SKM-1 treated with dmso at 0.1 percent for 144 hours (cell line): ENCODE data around the gene BMPR1B.

ENCODE experiments used
- DNase-seq: peaks from one replicate; lab custom pipeline; 2025; ENCODE audit not compliant: unreplicated experiment; lab: John Stamatoyannopoulos, UW

The BMPR1B gene

DNA sequence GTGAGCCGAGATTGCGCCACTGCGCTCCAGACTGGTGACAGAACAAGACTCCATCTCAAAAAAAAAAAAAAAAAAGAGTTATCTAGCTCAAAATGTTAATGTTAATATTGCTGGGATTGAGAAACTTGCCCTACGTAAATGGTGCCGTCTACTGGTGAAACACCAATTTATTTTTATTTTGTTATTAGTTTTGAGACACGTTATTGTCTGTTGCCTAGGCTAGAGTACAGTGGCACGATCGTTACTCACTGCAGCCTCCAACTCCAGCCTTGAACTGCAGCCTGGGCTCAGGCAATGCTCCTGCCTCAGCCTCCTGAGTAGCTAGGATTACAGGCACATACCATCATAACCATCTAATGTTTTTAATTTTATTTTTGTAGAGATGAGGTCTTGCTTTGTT, 262.8 kb downstream of the BMPR1B start:
- DNase-seq: no peak

DNA sequence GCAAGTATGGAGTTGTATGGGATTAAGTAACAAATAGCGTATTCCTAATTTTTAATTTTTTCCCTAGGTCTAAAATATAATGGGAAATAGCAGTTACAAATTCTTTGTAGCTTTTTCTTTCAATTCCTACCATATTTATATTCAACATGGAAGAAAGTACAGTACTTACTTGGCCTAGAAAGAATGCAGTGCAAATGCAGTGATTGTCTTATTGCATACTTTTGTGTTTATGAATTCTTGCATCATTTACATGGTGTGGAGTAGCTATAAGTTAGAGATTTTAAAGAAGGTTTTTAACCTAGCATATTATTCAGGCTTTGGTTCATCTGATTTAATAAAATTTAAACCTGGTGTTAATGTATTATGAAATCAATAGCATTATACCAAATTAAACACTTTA, 263.3 kb downstream of the BMPR1B start:
- DNase-seq: no peak

DNA sequence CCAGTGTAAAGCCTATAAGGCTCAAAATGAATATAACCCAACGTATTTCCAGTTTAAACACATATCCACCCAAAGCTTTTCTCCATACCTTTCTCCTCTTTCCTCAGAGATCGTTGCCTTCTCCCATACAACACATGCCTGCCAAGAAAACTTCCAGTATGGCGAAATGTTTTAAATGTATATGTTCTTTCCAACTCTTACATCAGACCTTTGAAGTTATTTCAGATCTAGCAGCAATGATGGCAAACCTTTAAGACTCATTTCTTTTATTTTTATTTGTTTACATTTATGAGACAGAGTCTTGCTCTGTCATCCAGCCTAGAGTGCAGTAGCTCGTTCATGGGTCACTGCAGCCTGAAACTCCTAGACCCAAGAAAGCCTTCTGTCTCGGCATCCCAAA, 265.4 kb downstream of the BMPR1B start:
- no peak for DNase-seq

DNA sequence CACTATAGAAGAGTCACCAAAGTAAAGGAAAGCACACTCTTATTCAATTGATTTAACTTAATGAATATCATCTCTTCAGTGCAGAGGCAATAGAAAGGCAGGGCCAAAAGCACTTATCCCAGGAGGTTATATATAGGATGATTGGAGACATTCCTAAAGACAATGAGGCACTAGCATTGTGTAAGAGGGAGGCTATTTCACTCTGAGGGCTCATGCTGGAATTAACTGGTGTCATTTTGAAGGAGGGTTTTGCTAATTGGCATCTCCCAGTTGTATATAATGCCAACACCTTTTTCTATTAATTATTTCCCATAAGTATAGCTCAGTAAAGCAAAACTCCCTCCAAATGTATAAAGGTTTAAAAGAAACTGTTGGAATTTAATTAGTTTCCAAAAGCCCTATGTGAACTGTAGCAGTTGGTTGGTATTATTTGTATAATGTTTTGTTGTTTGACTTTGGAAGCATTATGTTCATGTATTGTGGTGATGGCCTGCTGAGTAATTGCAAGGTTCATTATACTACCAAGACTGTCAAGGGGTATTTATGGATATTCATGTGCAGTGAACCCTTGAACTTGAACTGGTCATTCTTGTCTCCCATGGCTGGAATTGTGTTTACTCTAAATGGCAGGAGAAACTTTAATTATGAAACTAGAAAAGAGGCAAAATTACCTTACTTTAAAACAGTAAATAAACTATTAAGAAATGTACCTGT, 270.3 kb downstream of the BMPR1B start:
- no peak for DNase-seq

DNA sequence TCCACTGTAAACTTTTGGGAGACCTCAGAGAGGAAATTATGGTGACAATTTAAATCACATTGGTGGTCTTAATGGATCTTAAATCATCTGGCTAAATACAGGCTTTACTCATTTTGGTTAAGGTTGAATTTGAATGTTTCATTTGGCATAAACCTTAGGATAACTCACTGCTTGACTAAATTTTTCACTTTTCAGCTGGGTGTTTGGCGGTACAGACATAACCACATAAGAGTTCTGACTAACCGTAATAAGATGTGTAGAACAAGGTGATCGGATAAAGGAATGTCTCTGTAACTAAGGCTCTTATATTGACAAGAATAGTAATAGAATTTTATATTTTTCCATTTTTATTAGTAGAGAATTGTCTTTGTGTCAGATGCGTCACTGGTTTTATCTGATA, 281.0 kb downstream of the BMPR1B start:
- DNase-seq: no peak

DNA sequence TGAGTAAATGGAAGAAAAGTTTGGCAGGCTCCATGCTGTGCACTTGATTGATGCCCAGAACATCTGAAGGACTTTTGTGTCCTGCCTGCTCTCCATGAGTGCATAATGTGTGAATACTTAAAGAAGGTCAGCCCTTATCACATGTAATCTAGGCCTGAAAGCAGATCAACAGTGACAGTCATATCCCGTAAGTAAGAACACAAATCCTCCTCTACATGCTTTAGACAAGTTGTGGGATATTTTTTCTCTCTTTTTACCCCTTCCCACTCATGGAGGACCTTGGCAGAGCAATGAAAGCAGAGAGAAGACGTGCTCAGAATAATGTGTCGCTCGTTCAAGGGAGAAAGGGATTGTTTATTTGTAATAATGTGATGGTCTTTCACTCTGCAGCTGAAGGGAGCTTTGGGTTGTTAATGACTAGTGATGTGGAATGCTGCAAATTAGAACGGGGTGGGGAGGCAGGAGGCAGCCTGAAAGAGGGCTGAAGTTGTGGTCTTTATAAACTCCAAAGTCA, 286.6 kb downstream of the BMPR1B start:
- DNase-seq: no peak

DNA sequence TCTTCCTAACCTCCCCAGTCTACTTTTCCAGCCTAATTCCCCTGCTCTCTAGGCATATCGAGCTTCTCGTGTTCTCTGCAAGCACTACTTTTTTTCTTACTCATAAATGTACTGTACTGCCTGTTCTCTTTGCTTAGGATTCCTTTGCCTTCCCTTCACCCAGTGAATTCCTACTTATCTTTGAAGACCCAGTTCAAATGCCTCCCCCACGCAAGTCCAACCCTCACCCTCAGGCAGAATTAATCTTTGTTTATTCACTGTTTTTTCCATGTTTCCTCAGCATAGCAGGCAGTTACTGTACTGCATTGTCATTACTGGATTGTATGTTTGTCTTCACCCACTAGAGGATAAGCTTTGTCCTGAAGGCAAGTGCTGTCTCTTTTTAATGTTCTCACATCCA, 287.7 kb downstream of the BMPR1B start:
- DNase-seq: no peak

DNA sequence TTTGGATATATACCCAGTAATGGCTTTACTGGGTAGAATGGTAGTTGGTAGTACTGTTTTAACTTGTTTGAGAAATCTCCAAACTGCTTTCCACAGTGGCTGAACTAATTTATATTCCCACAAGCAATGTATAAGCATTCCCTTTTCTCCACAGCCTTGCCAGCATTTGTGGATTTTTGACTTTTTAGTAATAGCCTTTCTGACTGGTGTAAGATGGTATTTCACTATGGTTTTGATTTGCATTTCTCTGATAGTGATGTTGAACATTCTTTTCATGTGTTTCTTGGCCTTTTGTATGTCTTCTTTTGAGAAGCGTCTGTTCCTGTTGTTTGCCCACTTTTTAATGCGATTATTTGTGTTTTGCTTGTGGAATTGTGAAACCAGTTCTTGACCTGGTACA, 290.5 kb downstream of the BMPR1B start:
- no peak for DNase-seq

DNA sequence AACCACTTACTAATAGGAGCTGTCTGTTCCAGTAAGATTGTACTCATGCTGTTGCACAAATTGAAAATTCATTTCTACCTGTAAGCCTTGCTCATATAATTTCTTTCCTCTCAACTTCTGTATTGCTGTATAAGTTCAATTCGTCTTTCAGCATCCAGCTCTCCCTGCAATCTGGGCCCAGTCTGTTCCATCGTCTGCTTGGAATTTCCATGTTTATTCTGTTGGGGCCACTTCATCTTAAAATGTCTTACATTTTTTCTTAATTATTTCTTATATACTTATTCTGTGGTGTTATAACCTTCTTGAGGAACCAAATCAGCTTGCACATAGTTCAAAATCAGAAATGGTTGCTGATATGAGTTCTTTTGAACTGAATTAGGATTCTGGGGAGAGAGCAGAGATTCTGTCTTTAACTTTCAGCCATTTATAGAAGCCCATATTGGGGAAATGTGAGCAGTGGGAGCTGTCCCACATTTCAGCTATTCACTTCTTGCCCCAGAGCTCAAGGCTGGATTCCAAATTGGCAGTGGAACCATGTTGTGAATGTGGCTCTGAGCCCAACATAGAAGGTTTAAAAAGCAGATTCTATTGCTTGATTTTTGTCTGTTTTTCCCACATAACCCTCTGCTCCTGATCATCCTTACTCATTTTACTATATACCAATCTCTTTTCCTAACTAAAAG, 291.9 kb downstream of the BMPR1B start:
- DNase-seq: no peak

DNA sequence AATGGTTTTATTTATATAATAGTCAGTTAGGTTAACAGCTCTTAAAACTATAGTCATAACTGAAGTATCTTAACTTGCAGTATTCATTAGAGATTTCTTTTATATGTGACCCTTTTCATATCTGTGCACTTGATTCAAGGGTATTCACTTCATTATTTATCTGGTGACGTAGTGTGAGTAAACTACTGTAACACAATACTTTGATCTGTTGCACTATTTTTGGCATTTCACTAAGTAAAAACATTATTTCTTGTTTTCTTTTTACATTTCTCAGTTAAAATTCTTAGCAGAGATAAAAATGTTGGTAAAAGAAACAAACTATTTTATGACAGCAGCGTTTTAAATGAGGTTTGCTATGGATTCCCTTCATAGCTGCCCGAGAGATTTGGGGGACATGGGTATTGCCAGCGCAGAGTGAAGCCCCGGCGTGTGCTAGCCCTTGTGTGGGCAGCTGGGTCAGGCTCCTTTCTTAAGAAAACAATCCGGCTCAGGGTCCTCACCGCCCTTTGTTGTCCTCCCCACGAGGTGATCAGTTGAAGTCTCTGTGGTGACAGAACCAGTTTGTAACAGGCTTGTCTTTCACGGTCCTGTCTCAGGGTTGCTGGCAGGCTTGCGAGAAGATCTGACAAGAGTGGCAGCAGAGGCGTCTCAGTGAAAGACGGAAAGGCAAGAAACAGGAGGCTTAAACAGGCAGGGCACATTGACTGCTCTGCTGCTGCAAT, 293.4 kb downstream of the BMPR1B start:
- DNase-seq: no peak

DNA sequence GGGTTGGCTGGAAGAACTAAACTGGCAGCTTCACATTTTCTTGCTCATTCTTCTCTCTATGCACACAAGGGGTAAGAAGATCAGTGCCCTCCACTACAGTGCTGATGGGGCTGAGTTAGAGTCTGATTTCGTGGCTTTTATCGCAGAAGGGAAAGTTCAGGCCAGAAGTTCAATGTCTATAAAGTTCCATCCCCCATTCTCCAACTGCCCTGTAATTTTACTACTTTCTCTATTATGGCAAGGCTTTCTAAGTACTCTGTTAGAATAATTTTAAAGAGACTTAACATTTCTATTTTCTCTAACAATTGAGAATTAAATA, 293.9 kb downstream of the BMPR1B start:
- no peak for DNase-seq

DNA sequence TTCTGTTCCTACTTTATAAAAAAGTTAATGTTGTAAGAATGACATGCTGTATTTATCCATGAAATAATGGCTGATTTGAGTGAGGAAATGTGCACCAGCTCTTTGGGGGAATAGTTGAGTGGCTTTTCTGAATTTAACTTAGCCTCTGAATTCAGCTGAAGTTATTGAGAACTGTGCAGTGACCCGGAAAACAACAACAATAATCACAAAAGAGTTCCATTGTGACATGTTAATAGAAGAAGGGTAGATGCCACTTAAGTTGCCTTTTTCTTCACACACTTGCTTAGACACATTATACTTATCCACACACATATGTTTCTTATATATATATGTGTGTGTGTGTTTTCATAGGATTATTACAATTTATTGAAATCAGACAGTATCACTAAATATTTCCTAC, 301.2 kb downstream of the BMPR1B start:
- no peak for DNase-seq

DNA sequence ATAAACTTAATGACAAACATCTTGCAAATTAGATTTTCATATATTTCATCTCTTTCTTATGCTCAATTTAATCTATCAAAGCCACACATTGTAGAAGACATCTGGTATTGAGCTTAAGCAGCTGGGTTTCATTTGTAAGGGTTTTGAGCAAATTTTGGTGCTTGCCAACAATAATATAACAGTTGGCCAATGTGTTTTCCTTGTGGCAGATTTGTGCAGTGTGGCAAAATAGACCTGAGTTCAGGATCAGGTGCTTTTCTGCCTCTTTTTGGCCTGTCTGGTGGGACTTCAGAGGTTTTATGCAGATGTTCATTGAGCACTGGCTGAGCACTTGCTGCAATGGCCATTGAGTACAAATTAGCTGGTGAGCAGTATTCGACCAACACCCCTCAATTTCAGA, 301.9 kb downstream of the BMPR1B start:
- DNase-seq: no peak

DNA sequence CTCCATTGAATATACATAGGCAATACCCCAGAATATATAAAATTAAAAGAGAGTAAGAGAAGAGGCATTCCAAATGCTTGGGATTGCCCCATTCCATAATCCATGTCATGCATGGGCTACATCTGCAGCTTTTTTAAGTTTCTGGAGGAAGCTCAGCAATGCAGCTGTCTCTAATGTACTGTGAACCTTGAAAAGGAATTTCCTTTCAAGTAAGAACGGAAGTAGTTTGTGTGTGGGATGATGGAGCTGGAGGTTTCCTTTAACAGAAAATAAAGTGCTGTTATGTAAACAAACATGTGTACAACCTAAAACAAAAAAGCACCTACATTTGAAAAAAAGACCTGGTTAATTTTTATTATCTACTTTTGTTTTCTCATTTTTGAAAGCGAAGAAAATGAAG, 303.5 kb downstream of the BMPR1B start:
- no peak for DNase-seq

DNA sequence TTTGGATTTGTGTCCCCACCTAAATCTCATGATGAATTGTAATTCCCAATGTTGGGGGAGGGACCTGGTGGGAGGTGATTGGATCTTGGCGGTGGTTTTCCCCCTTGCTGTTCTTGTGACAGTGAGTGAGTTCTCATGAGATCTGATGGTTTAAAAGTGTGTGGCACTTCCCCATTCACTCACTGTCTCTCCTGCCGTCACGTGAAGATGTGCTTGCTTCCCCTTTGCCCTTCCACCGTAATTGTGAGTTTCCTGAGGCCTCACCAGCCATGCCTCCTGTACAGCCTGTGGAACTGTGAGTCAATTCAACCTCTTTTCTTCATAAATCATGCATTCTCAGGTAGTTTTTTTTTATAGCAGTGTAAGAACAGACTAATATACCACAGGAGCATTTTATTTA, 304.0 kb downstream of the BMPR1B start:
- peak; percentile 55 for DNase-seq

DNA sequence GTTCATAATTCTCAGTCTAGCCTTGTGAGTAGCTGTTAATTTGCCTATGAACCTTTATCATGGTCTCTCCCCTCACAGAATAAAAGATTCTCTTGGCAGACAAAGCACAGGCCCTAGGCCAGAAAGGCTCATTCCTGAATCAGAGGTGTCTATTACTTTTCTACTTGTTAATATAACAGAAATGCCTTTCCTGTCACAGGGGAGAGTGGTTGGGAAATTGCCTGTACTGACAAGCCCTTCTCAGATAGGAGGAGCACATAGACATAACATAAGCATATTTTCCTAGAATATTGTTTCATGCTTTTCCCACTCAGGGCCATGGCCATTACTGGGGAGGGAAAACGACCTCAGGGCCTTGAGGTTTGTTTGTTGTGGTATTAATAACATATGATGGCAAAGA, 308.3 kb downstream of the BMPR1B start:
- DNase-seq: no peak

DNA sequence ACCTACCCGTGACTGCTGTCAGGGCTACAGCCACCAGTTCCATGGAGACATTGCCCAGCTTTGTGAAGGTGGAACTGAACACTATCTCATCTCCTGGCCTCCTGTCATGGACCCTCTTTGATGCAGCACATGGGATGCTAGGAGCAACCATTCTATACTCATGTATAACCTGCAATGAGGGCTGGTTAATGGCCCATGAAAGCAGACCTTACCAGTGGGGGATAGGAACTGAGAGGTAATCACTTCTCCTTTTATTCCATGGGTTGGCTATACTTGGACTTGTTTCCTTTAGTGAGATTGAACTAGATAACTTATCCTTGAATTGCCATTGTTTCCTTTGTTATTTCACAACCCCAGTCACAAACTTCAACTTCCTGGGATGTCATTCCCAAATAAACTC, 310.6 kb downstream of the BMPR1B start:
- no peak for DNase-seq

DNA sequence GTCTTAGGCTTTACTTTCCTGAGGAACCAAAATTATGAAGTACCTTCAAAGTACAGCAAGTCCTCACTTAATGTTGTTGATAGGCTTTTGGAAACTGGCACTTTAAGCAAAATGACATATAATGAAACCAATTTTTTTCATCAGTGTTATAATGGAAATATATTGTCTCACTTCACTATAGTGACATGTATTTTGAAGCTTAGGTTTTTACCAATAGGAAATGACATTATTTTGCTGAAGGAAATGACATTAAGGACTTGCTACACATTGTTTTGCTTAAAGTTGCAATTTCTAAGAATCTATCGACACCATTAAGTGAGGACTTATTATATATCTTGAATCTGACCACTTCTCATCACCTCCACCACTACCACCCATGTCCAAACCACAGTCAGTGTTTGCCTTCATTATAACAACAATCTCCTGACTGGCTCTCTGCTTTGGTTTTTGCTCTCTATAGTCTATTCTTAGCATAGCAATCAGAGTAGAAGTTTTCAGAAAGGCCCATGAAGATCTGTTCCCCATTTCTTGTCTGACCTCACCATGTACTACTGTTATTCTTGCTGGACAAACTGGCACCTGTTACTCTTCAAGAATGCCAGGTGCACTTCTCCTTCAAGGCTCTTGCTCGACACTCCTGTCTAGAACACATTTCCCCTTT, 311.2 kb downstream of the BMPR1B start:
- DNase-seq: no peak

DNA sequence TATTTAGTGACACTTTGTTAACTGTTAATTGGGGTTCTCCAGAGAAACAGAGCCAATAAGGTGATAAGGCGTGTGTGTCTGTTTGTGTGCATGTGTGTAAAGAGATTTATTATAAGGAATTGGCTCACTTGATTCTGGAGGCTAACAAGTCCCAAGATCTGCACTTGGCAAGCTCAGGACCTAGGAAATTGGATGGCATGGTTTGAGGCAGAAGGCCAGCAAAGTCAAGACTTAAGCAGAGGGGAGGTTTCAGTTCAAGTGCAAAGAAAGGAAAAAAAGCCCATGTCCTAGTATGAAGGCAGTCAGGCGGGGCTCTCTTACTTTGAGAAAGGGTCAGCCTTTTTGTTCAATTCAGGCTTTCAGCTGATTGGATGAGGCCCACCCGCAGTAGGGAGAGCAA, 314.1 kb downstream of the BMPR1B start:
- no peak for DNase-seq

DNA sequence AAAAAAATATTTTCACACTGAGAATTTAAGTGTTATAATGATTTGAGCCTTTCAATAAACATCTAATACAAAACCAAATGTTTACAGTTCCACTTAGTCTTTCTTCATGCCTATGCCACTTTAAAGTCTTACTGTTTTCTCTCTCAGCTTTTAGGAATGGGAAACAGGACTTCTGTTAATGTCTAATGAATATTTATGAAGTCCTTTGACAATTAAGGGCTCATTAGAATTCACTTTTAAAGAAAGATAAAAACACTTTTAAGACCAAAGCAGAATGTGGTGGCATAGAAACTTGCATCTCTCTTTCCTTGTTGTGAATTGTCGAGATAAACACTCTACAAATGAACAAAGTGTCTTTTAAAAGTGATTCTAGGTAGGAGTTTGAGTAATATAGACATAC, 315.9 kb downstream of the BMPR1B start:
- no peak for DNase-seq

DNA sequence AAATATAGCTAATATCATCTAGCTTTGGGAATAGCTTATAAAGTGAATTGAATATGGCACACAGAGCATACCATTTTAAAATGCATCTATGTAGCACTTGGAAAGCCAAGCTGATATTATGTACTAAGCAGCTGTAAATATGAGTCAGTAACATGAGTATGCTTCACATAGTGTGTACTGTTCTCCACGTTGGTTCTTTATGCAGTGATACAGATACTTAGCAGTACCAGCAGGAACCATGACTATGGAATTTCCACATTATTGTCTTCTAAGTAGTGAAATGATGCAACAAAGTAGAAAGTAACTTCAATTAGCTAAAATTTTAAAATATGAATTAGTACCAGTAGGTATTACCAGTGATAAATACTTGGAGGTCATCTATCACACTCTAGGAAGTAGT, 320.1 kb downstream of the BMPR1B start:
- DNase-seq: no peak

DNA sequence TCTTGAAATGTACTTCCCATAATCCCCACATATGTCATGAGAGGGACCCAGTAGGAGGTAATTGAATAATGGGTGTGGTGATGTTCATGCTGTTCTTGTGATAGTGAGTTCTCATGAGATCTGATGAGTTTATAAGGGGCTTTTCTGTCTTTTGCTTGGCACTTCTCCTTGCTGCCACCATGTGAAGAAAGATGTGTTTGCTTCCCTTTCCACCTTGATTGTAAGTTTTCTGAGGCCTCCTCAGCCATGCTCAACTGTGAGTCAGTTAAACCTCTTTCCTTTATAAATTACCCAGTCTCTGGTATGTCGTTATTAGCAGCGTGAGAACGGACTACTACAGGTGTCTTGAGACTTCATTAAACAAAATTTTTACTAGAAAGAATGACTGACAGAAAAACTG, 323.2 kb downstream of the BMPR1B start:
- DNase-seq: no peak
